ENCODE results near the gene C11orf24.

DNA sequence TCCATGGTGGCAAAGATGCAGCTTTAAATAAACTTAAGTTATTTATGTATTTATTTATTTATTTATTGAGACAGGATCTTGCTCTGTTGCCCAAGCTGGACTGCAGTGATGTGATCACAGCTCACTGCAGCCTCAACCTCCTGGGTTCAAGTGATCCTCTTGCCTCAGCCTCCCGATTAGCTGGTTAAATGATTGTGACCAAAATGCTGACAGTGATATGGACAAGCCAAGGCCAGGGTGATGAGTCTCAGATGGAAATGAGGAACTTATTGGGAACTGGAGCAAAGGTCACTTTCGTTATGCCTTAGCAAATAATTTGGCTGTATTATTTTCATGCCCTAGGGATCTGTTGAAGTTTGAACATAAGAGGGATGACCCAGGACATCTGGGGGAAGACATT is 31.3 kb upstream of the C11orf24 start:
- TF ChIP-seq, protein P1, sequence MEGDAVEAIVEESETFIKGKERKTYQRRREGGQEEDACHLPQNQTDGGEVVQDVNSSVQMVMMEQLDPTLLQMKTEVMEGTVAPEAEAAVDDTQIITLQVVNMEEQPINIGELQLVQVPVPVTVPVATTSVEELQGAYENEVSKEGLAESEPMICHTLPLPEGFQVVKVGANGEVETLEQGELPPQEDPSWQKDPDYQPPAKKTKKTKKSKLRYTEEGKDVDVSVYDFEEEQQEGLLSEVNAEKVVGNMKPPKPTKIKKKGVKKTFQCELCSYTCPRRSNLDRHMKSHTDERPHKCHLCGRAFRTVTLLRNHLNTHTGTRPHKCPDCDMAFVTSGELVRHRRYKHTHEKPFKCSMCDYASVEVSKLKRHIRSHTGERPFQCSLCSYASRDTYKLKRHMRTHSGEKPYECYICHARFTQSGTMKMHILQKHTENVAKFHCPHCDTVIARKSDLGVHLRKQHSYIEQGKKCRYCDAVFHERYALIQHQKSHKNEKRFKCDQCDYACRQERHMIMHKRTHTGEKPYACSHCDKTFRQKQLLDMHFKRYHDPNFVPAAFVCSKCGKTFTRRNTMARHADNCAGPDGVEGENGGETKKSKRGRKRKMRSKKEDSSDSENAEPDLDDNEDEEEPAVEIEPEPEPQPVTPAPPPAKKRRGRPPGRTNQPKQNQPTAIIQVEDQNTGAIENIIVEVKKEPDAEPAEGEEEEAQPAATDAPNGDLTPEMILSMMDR (conservative IDR thresholded peaks at IDR 0.05) = no peak
- no peak for TF ChIP-seq ZFX (IDR thresholded peaks at IDR 0.05)

Measured in C4-2B (cell line).